Peyer's patch (tissue), 4 donors: ENCODE measurements around the gene DLD. TPM values are rescaled to one million over a fixed set of nuclear protein-coding genes. Genes with fewer than 3 reads are reported as not detected.

Experiments
- DNase-seq, 3 donors: peaks; one replicate each; pipeline ENCODE4 v3.0.0-alpha.2; 2017 to 2019
- H3K27ac ChIP-seq, 4 donors: fragments of 200-600 bp; sonication (generic); one replicate each; pipeline ENCODE4 v1.5.1; 2016 to 2019
- H3K27me3 ChIP-seq, 2 donors: fragments of 200-600 bp; sonication (generic); one replicate each; pipeline ENCODE4 v1.5.1; 2019
- H3K36me3 ChIP-seq, 3 donors: fragments of 200-600 bp; sonication (generic); one replicate each; pipeline ENCODE4 v1.5.1; 2016 to 2019
- H3K4me1 ChIP-seq, 4 donors: fragments of 200-600 bp; sonication (generic); one replicate each; pipeline ENCODE4 v1.5.1; 2016 to 2019
- H3K4me3 ChIP-seq, 4 donors: fragments of 200-600 bp; sonication (generic); 1 replicate in 3 of 4; 2 replicates in 1 of 4; pipeline ENCODE4 v1.5.1; 2016 to 2019; ENCODE audit warnings: mild to moderate bottlenecking in 1 of 4
- H3K9me3 ChIP-seq, 4 donors: fragments of 200-600 bp; sonication (generic); one replicate each; pipeline ENCODE4 v1.5.1; 2016 to 2019; ENCODE audit warnings: mild to moderate bottlenecking in 1 of 4
- POLR2A ChIP-seq, 2 donors: fragments of 450-650 bp; IDR thresholded peaks; one replicate each; pipeline ENCODE4 v1.5.1; 2017; ENCODE audit warnings: antibody characterized with exemption in 2 of 2, mild to moderate bottlenecking in 2 of 2, moderate library complexity in 2 of 2
- total RNA-seq, 4 donors: library from RNA; depleted of rRNA; stranded (reverse); fragments of >200 nt; gene quantifications; one replicate each; pipeline ENCODE4 v1.1.0, GENCODE V29; 2016
- TF ChIP-seq, protein P1 (sequence below), 6 experiments: fragments of 450-650 bp in 4 of 6; fragments of 200-600 bp in 2 of 6; sonication (generic) in 1 of 6; IDR thresholded peaks; one replicate each; pipeline ENCODE4 v1.5.1; 2017 to 2019; ENCODE audit warnings: antibody characterized with exemption in 6 of 6, mild to moderate bottlenecking in 3 of 6, moderate library complexity in 1 of 6

DLD gene
- total RNA-seq, 4 donors from 2014 or later = 53.9 to 93.3 (median 74.2) TPM

DNA sequence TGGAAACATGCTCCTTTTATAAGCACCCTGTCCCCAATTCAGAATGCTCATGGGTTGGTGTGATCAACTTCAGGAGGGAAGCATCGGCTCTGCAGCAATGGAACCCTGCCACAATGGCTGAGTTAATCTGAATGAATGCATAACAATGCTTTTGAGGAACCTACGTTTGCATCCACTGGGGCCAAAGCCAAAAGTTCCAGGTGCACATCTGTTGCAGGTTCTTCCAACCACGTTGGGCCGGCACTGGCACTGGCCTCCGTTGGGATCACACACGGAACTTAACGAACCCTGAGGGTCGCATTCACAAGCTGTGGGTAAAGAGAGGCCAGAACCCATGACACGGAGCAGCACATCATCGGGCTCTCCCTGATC, 68.5 kb downstream of the DLD start:
- Histone ChIP-seq H3K4me1 (peaks cover 0 to 12% (median 0%) of the 10 kb centered on the region in 4 donors), H3K4me3 (no peak overlapping the region), H3K9me3 (no peaks in the 10 kb centered on the region), H3K27me3 (no peaks in the 10 kb centered on the region), H3K36me3 (peaks cover 0 to 95% (median 0%) of the 10 kb centered on the region in 3 donors), H3K27ac (peak overlapping the region in 3 of 4 donors; percentile 25 to 66 (median 65))
- TF ChIP-seq, protein P1, sequence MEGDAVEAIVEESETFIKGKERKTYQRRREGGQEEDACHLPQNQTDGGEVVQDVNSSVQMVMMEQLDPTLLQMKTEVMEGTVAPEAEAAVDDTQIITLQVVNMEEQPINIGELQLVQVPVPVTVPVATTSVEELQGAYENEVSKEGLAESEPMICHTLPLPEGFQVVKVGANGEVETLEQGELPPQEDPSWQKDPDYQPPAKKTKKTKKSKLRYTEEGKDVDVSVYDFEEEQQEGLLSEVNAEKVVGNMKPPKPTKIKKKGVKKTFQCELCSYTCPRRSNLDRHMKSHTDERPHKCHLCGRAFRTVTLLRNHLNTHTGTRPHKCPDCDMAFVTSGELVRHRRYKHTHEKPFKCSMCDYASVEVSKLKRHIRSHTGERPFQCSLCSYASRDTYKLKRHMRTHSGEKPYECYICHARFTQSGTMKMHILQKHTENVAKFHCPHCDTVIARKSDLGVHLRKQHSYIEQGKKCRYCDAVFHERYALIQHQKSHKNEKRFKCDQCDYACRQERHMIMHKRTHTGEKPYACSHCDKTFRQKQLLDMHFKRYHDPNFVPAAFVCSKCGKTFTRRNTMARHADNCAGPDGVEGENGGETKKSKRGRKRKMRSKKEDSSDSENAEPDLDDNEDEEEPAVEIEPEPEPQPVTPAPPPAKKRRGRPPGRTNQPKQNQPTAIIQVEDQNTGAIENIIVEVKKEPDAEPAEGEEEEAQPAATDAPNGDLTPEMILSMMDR (IDR thresholded peaks at IDR 0.05) = no peak
- no peak for TF ChIP-seq POLR2A (IDR thresholded peaks at IDR 0.05)
- no peak for DNase-seq

DNA sequence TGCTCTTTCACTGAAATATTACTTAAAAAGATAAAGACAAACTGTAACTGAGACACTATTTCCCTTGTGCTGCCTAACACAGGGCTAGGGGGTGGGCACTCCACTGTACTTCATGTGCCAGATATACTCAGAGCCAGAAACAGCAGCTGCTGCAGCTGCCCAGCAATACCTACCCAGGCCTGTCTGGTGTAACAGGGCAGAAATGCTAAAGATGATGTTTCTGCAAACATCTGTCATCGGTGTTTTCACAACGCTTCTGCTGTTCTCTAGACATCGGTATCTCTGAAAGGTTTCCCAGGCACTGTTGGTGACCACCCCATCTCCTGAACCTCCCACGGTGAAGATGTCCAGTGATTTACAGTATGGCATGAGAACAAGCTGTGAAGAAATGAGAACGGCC, 69.3 kb downstream of the DLD start:
- DNase-seq = no peak
- Histone ChIP-seq H3K27ac (peak overlapping the region in 2 of 4 donors; percentile 43 to 66), H3K36me3 (peaks cover 0 to 95% (median 0%) of the 10 kb centered on the region in 3 donors), H3K9me3 (no peaks in the 10 kb centered on the region), H3K4me1 (peaks cover 0 to 12% (median 0%) of the 10 kb centered on the region in 4 donors), H3K4me3 (no peak overlapping the region), H3K27me3 (no peaks in the 10 kb centered on the region)
- TF ChIP-seq, protein P1 (IDR thresholded peaks at IDR 0.05) = no peak
- no peak for TF ChIP-seq POLR2A (IDR thresholded peaks at IDR 0.05)

DNA sequence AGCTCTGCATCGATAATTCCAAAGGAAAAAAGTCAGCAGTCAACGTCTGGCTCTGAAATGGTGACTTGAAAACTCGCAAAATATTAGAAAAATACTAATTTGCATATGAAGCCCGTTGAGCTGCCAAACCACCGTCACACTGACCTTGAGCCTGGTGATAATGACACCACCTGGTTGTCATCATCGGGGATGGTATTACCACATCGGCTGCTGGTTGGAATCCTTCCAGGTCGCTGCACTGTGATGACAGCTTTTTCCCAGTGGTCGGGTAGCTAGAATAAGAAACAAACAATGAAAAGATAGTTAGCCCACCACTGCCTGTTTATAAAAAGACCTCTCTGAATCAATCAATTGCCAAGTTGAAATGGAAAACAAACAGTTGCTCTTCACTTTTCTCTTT, 70.4 kb downstream of the DLD start:
- Histone ChIP-seq H3K27ac (peak overlapping the region in 2 of 4 donors; percentile 43), H3K4me3 (no peak overlapping the region)

DNA sequence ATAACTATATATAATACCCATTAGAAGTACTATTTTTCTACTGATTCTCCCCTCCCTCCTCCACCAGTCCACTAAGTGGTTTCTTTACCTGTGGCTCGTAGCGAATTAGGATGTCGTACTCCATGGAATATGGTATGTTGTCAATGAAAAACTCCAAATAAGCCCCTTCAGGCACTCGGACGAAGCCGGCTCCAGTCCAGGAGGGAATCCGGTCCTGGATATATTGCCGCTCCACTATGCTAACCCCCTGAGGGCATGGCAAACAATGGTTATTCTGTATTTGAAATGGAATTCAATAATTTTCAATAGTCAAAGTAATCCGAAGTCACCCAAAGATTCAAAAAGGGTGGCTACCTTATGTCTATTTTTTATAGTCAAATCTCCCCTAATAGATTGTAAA, 71.8 kb downstream of the DLD start:
- Histone ChIP-seq H3K36me3 (peaks cover 0 to 89% (median 0%) of the 10 kb centered on the region in 3 donors), H3K27ac (no peak overlapping the region), H3K4me1 (peaks cover 0 to 12% (median 0%) of the 10 kb centered on the region in 4 donors)

More for the DNA sequence above, 70.4 kb downstream of the DLD start:
- no peaks in the 10 kb centered on the region for H3K9me3 ChIP-seq
- no peak for TF ChIP-seq POLR2A (IDR thresholded peaks at IDR 0.05)
- TF ChIP-seq, protein P1 (IDR thresholded peaks at IDR 0.05) = no peak
- H3K27me3 ChIP-seq = no peaks in the 10 kb centered on the region
- H3K36me3 ChIP-seq = peaks cover 0 to 96% (median 0%) of the 10 kb centered on the region in 3 donors
- DNase-seq = peak in 1 of 3 donors; percentile 65
- peaks cover 0 to 12% (median 0%) of the 10 kb centered on the region in 4 donors for H3K4me1 ChIP-seq

DNA sequence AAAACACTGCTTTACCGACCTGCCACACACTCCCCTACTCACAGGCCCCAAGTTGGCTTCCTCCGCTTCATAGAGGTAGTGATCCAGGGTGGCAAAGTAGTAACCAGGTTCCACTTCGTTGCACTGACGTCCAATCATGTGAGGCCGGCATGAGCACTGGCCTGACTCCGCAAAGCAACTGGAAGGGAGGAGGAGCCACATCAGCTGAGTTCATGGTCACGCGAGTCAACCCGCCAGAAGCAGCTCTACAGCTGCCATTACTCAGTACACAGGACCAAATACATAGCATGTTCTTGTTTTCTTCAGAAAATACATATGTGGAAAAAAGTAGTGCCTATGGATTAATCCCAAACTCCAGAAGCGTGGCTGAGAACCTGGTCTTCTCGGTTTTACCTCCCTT, 73.5 kb downstream of the DLD start:
- Histone ChIP-seq H3K27ac (no peak overlapping the region), H3K27me3 (no peaks in the 10 kb centered on the region), H3K4me3 (no peak overlapping the region), H3K9me3 (no peaks in the 10 kb centered on the region), H3K4me1 (peaks cover 0 to 8% (median 0%) of the 10 kb centered on the region in 4 donors), H3K36me3 (peaks cover 0 to 82% (median 0%) of the 10 kb centered on the region in 3 donors)
- no peak for DNase-seq
- no peak for TF ChIP-seq POLR2A (IDR thresholded peaks at IDR 0.05)
- TF ChIP-seq, protein P1 (IDR thresholded peaks at IDR 0.05) = no peak

More for the DNA sequence above, 71.8 kb downstream of the DLD start:
- no peak overlapping the region for H3K4me3 ChIP-seq
- no peaks in the 10 kb centered on the region for H3K9me3 ChIP-seq
- DNase-seq = no peak
- TF ChIP-seq, protein P1 (IDR thresholded peaks at IDR 0.05) = no peak
- no peaks in the 10 kb centered on the region for H3K27me3 ChIP-seq

DNA sequence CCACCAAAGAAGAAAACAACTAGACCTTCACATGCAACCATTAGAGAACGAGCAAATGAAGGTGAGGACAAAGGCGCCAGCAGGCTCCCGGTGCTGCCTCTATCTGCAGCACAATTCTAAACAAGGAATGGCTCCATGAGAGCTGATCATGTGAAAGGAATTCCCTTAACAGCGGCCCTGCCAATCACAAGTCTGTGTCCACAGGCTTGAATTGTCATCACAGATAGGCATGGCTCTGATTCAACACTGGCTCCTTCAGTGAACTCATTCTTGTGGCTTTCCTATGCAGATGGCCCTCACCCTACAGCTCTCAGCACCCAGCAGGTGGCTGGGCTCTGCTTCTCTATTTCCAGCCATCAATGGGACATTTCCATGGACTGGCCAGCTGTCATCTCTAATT, 75.7 kb downstream of the DLD start:
- no peaks in the 10 kb centered on the region for H3K9me3 ChIP-seq
- peaks cover 0 to 61% (median 0%) of the 10 kb centered on the region in 3 donors for H3K36me3 ChIP-seq
- H3K4me1 ChIP-seq = peaks cover 0 to 11% (median 0%) of the 10 kb centered on the region in 4 donors
- DNase-seq = no peak
- H3K4me3 ChIP-seq = no peak overlapping the region
- H3K27me3 ChIP-seq = no peaks in the 10 kb centered on the region
- TF ChIP-seq, protein P1 (IDR thresholded peaks at IDR 0.05) = no peak
- no peak for TF ChIP-seq POLR2A (IDR thresholded peaks at IDR 0.05)
- peak overlapping the region in 1 of 4 donors; percentile 25 for H3K27ac ChIP-seq
